ENCODE results near the gene MYO1G. TPM values are rescaled to one million over a fixed set of nuclear protein-coding genes. Genes with fewer than 3 reads are reported as not detected.

The MYO1G gene
- total and polyA plus RNA-seq, 10 of the 15 experiments (the other 5 are each of a cell fraction or from before 2014, with no cell fraction given): 1.8 to 232 (median 134) TPM

DNA sequence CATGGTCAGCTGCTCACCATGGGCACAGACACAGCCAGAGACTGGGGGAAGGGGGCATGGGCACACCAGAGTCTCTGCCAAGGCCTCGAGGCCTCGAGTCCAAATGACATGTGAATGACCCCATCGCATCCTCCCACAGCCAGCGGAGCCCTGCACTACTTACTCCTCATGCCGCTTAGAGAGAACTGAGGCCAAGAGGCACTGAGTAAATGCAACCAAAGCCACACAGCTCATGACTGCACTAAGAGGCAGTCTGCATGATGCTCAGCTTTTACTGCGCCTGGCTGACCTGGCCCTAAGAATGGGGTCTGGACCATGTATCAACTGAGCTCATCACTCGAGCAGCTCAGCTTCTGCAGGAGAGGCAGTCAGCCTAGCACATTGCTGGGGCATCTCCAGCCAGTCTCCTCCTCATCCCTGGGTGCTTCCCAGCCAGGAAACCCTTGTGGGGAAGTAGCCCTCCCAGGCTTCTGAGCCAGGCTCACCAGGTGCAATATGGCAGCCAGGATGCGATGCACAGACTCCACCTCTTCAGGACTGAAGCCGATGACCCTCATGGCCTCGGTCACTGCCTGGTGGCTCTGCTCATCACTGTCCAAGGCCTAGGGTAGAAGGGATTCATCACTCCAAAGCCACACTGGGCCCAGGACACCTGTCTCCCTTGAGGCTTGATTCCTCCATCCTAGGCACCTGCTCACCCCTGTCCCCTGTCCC lies 7.5 kb downstream of the MYO1G start:
- H3K36me3 ChIP-seq (ENCODE audit: control insufficient read depth in 2 of 2, insufficient read depth in 2 of 2, low read length in 1 of 2): peaks cover 56 to 63% of the 10 kb centered on the region in 2 experiments
- no TSS peak for BruUV-seq (replicated peaks)
- H4K20me1 ChIP-seq (ENCODE audit: control insufficient read depth, insufficient read depth): peaks cover 17% of the 10 kb centered on the region

More for the DNA sequence above, 7.5 kb downstream of the MYO1G start:
- intact Hi-C loops (cut with micrococcal nuclease; ENCODE audit: unreplicated experiment) (no loop called here), in situ Hi-C loops (cut with MboI) (loop anchor here (10.0 kb wide), 1 partner anchor 163 kb away; no protein-coding TSS in a partner anchor)
- SMC1A ChIA-PET (ENCODE audit: uncharacterized antibody, unreplicated experiment): interaction anchor here (3.7 to 16.7 kb wide), 3 partner anchors 29 to 165 kb away, joined by 61 to 303 read pairs (median 105); partner anchors contain the start of genes CCM2 and TBRG4
- DNase-seq (ENCODE audit: low read depth, low spot score) (no peak), FAIRE-seq (no peak), ATAC-seq (no peak)
- H3K79me2 ChIP-seq (ENCODE audit: control insufficient read depth, insufficient read depth, low read length): peaks cover 32% of the 10 kb centered on the region
- no peaks in the 10 kb centered on the region for H3K9me3 ChIP-seq (replicated peaks; ENCODE audit: control insufficient read depth, insufficient read depth, low read length)
- no peak overlapping the region for H3K4me2 ChIP-seq (ENCODE audit: control insufficient read depth, insufficient read depth)
- no peak overlapping the region for H2AFZ ChIP-seq (ENCODE audit: control insufficient read depth, low read depth, low read length)
- no peak overlapping the region for H3K4me3 ChIP-seq
- no peak overlapping the region for H3K27ac ChIP-seq (ENCODE audit: control insufficient read depth, insufficient read depth)
- POLR2A ChIA-PET: interaction anchor here (0.5 to 0.9 kb wide), 2 partner anchors 136 to 142 kb away, joined by 3 to 5 read pairs; no protein-coding TSS in a partner anchor
- RAD21 ChIA-PET (ENCODE audit: unreplicated experiment): interaction anchor here (1.1 to 3.9 kb wide), 4 partner anchors 50 to 165 kb away, joined by 3 to 121 read pairs (median 6); no protein-coding TSS in a partner anchor
- no peak overlapping the region for H3K9ac ChIP-seq (ENCODE audit: control insufficient read depth, insufficient read depth, low read length)
- TF ChIP-seq NFXL1 (IDR thresholded peaks at IDR 0.05; ENCODE audit: borderline replicate concordance) (no peak), ZNF24 (IDR thresholded peaks at IDR 0.05) (no peak), POLR2A (IDR thresholded peaks at IDR 0.05; ENCODE audit: low read depth, low read length) (peak; percentile 20), SMC3 (IDR thresholded peaks at IDR 0.05; ENCODE audit: borderline replicate concordance, low read length) (no peak), MTA2 (IDR thresholded peaks at IDR 0.05; ENCODE audit: low read depth) (no peak), TBL1XR1 (IDR thresholded peaks at IDR 0.05; ENCODE audit: low read depth, low read length) (no peak), POLR2AphosphoS2 (IDR thresholded peaks at IDR 0.05; ENCODE audit: low read depth, low read length) (peak; percentile 48), SMAD5 (IDR thresholded peaks at IDR 0.05; ENCODE audit: low read depth) (0 out of 2 replicates have a peak, but pooled peaks have one; percentile 20), ESRRA (IDR thresholded peaks at IDR 0.05; ENCODE audit: low read length) (no peak), ZBED1 (IDR thresholded peaks at IDR 0.05; ENCODE audit: borderline replicate concordance) (no peak), SMARCA5 (IDR thresholded peaks at IDR 0.05) (no peak), TCF3 (IDR thresholded peaks at IDR 0.05; ENCODE audit: borderline replicate concordance, insufficient read depth, low read depth, low read length) (no peak)
- CTCF ChIA-PET: interaction anchor here (3.6 to 6.9 kb wide), 3 partner anchors 31 to 164 kb away, joined by 10 to 219 read pairs (median 44); no protein-coding TSS in a partner anchor
- H3K27me3 ChIP-seq (replicated peaks in 1 of 2; ENCODE audit: control insufficient read depth in 2 of 2, insufficient read depth in 2 of 2, low read length in 1 of 2): no peaks in the 10 kb centered on the region
- whole genome bisulfite sequencing (ENCODE audit: insufficient coverage, insufficient replicate concordance, low lambda C conversion rate, missing lambda C conversion rate): 95% methylated on average over 10 of the region's 10 CpGs
- peaks cover 16% of the 10 kb centered on the region for H3K4me1 ChIP-seq (ENCODE audit: control insufficient read depth, insufficient read depth, low read length)

All from GM12878 (cell line).